A673 (cell line): ENCODE data around the gene SPATA21. TPM values are rescaled to one million over a fixed set of nuclear protein-coding genes. Genes with fewer than 3 reads are reported as not detected.

Experiments used
- BruUV-seq: library from RNA; stranded (reverse); fragments of 400-500 nt; replicated peaks from 2 replicates; lab custom pipeline; 2021; lab: Mats Ljungman, UMichigan
- CTCF ChIA-PET: fragments of 300-600 bp; sonication (Branson Sonifier 250); formaldehyde crosslinking; loops from one replicate; lab custom pipeline; 2022; ENCODE audit warnings: antibody characterized with exemption; lab: Charles Lee
- POLR2A ChIA-PET: fragments of 300-600 bp; sonication (Branson Sonifier 250); formaldehyde crosslinking; loops from one replicate; lab custom pipeline; 2022; ENCODE audit warnings: antibody characterized with exemption; ENCODE audit not compliant: low non-redundant PET; lab: Charles Lee
- DNase-seq: peaks from one replicate; pipeline ENCODE4 v3.0.0-alpha.2; 2015; ENCODE audit warnings: low spot score
- H3K27ac ChIP-seq: fragments of 200-600 bp; sonication (generic); 2 replicates; pipeline ENCODE4 v1.5.1; 2016; ENCODE audit warnings: mixed run types, low read depth, mild to moderate bottlenecking, mixed read lengths, antibody characterized with exemption, low read length; ENCODE audit not compliant: poor library complexity, severe bottlenecking
- H3K27me3 ChIP-seq: fragments of 200-600 bp; sonication (generic); replicated peaks from 2 replicates; pipeline ENCODE4 v1.6.1; 2017; ENCODE audit warnings: mixed run types, low read depth, mild to moderate bottlenecking, mixed read lengths, antibody characterized with exemption, low read length; ENCODE audit not compliant: insufficient read depth, poor library complexity
- H3K36me3 ChIP-seq: fragments of 200-600 bp; sonication (generic); 2 replicates; pipeline ENCODE4 v1.6.1; 2016; ENCODE audit warnings: mixed run types, mild to moderate bottlenecking, mixed read lengths, antibody characterized with exemption, low read length; ENCODE audit not compliant: insufficient read depth, poor library complexity, severe bottlenecking
- H3K4me1 ChIP-seq: fragments of 200-600 bp; sonication (generic); 2 replicates; pipeline ENCODE4 v1.6.1; 2017; ENCODE audit warnings: mixed run types, mild to moderate bottlenecking, mixed read lengths, antibody characterized with exemption, low read length; ENCODE audit not compliant: insufficient read depth, poor library complexity, severe bottlenecking
- H3K4me3 ChIP-seq: fragments of 200-600 bp; sonication (generic); 2 replicates; pipeline ENCODE4 v1.5.1; 2016; ENCODE audit warnings: low read depth, mixed run types, mild to moderate bottlenecking, mixed read lengths, low read length; ENCODE audit not compliant: poor library complexity, severe bottlenecking
- H3K9me3 ChIP-seq: fragments of 200-600 bp; sonication (generic); 2 replicates; pipeline ENCODE4 v1.6.1; 2016; ENCODE audit warnings: mixed run types, low read depth, mild to moderate bottlenecking, mixed read lengths, antibody characterized with exemption, low read length; ENCODE audit not compliant: poor library complexity, severe bottlenecking
- EZH2 ChIP-seq: fragments of 200-600 bp; sonication (generic); IDR thresholded peaks from 2 replicates; pipeline ENCODE4 v1.6.1; 2017; ENCODE audit warnings: borderline replicate concordance, low read depth, mild to moderate bottlenecking, mixed read lengths, antibody characterized with exemption, low read length; ENCODE audit not compliant: poor library complexity, severe bottlenecking
- intact Hi-C: fragments of 100-400 bp; cut with micrococcal nuclease; formaldehyde crosslinking; loops from one replicate; pipeline ENCODE4 v1.10.0; 2022; ENCODE audit not compliant: unreplicated experiment
- total RNA-seq: library from RNA; stranded (reverse); gene quantifications from 2 replicates; pipeline ENCODE4 v1.2.3, GENCODE V29; 2021
- TF ChIP-seq, protein P1 (sequence below): fragments of 300-800, 200-600 bp; sonication (generic); conservative IDR thresholded peaks from 2 replicates; pipeline ENCODE4 v1.5.1; 2017; ENCODE audit warnings: low read depth, mild to moderate bottlenecking, antibody characterized with exemption, low read length, moderate library complexity, mixed read lengths

SPATA21 gene
- total RNA-seq, 1 experiment from 2014 or later = not detected

DNA sequence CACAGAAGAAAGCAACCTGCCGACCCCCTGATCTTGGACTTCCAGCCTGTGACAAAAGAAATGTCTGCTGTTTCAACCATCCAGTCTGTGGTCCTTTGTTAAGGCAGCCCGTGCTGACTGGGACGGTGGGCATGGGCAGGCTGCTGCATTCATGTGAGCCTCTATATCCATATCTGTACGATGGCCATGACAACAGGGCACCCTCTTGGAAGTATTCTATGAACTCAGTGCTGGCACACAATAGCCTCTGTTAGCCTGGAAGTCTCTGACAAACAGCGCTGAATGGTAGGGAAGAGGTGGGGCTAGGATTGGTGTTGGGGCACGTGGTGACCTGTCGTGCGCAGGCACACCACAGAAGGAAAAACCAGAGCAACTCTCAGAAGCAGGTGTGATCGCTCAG lies 30.4 kb downstream of the SPATA21 start:
- TF ChIP-seq, protein P1, sequence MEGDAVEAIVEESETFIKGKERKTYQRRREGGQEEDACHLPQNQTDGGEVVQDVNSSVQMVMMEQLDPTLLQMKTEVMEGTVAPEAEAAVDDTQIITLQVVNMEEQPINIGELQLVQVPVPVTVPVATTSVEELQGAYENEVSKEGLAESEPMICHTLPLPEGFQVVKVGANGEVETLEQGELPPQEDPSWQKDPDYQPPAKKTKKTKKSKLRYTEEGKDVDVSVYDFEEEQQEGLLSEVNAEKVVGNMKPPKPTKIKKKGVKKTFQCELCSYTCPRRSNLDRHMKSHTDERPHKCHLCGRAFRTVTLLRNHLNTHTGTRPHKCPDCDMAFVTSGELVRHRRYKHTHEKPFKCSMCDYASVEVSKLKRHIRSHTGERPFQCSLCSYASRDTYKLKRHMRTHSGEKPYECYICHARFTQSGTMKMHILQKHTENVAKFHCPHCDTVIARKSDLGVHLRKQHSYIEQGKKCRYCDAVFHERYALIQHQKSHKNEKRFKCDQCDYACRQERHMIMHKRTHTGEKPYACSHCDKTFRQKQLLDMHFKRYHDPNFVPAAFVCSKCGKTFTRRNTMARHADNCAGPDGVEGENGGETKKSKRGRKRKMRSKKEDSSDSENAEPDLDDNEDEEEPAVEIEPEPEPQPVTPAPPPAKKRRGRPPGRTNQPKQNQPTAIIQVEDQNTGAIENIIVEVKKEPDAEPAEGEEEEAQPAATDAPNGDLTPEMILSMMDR = no peak
- TF ChIP-seq EZH2 = no peak
- BruUV-seq = no TSS peak
- Histone ChIP-seq H3K27ac (no peak overlapping the region), H3K36me3 (no peaks in the 10 kb centered on the region), H3K4me1 (no peaks in the 10 kb centered on the region), H3K9me3 (no peaks in the 10 kb centered on the region), H3K4me3 (no peak overlapping the region), H3K27me3 (no peaks in the 10 kb centered on the region)
- POLR2A ChIA-PET = no interaction called here
- CTCF ChIA-PET = no interaction called here
- DNase-seq = no peak
- intact Hi-C loops = no loop called here

DNA sequence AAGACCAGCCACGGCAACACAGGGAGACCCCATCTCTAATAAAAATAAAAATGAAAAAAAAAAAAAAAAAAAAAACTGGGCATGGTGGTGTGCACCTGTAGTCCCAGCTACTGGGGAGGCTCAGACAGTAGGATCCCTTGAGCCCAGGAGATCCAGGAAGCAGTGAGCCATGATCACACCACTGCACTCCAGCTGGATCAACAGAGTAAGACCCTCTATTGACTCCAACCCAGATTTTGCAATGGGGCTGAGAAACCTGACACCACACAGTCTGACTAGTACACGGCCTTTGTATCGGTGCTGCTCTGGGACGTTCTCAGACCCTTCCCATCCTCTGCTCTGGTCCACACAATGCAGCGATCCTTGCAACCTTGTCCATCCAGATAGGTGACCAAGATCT lies 31.8 kb downstream of the SPATA21 start:
- intact Hi-C loops = no loop called here
- Histone ChIP-seq H3K4me3 (no peak overlapping the region), H3K27me3 (no peaks in the 10 kb centered on the region), H3K4me1 (no peaks in the 10 kb centered on the region), H3K36me3 (no peaks in the 10 kb centered on the region), H3K9me3 (no peaks in the 10 kb centered on the region), H3K27ac (no peak overlapping the region)
- ChIA-PET POLR2A (no interaction called here), CTCF (no interaction called here)
- TF ChIP-seq, protein P1 = no peak
- no peak for TF ChIP-seq EZH2
- no peak for DNase-seq
- no TSS peak for BruUV-seq

GRCh38 chr1:16402742-16403141 lies 34.5 kb downstream of the SPATA21 start:
- Histone ChIP-seq H3K36me3 (peaks cover 6% of the 10 kb centered on the region), H3K27me3 (no peaks in the 10 kb centered on the region), H3K4me3 (no peak overlapping the region), H3K9me3 (no peaks in the 10 kb centered on the region), H3K27ac (no peak overlapping the region), H3K4me1 (no peaks in the 10 kb centered on the region)
- ChIA-PET POLR2A (no interaction called here), CTCF (no interaction called here)
- intact Hi-C loops = no loop called here
- BruUV-seq = no TSS peak
- TF ChIP-seq, protein P1 = no peak
- no peak for TF ChIP-seq EZH2
- no peak for DNase-seq
